Gastroesophageal sphincter (tissue), 4 donors: Measurements from ENCODE around the gene ZCCHC10. TPM values are rescaled to one million over a fixed set of nuclear protein-coding genes. Genes with fewer than 3 reads are reported as not detected.

Source experiments
- ATAC-seq: fragments of 150-250 bp; one replicate; pipeline ENCODE4 v1.9.1; 2016; ENCODE audit warnings: mild to moderate bottlenecking, moderate library complexity
- H3K27ac ChIP-seq, 4 donors: fragments of 200-600 bp; sonication (generic) in 3 of 4; 1 replicate in 3 of 4; 2 replicates in 1 of 4; pipeline ENCODE4 v1.5.1; 2016 to 2019
- H3K27me3 ChIP-seq: fragments of 200-600 bp; sonication (generic); one replicate; pipeline ENCODE4 v1.5.1; 2019
- H3K36me3 ChIP-seq, 2 donors: fragments of 200-600 bp; sonication (generic); one replicate each; pipeline ENCODE4 v1.5.1; 2019; ENCODE audit warnings: control low read depth in 1 of 2
- H3K4me1 ChIP-seq, 3 donors: fragments of 200-600 bp; sonication (generic); 1 replicate in 2 of 3; 2 replicates in 1 of 3; pipeline ENCODE4 v1.5.1; 2016 to 2019; ENCODE audit warnings: control low read depth in 2 of 3
- H3K4me3 ChIP-seq, 2 donors: fragments of 200-600 bp; sonication (generic); one replicate each; pipeline ENCODE4 v1.5.1; 2019; ENCODE audit warnings: mild to moderate bottlenecking in 1 of 2, moderate library complexity in 1 of 2
- H3K9me3 ChIP-seq, 3 donors: fragments of 200-600 bp; sonication (generic); one replicate each; pipeline ENCODE4 v1.5.1; 2017 to 2019; ENCODE audit warnings: control low read depth in 2 of 3
- EP300 ChIP-seq: sonication (generic); formaldehyde crosslinking; IDR thresholded peaks from one replicate; pipeline ENCODE4 v1.6.1; 2017; ENCODE audit warnings: antibody characterized with exemption, mild to moderate bottlenecking
- POLR2A ChIP-seq, 2 donors: fragments of 450-650 bp; IDR thresholded peaks; one replicate each; pipeline ENCODE4 v1.6.1; 2017; ENCODE audit warnings: antibody characterized with exemption in 2 of 2, mild to moderate bottlenecking in 2 of 2, moderate library complexity in 1 of 2
- POLR2AphosphoS5 ChIP-seq: sonication (generic); formaldehyde crosslinking; IDR thresholded peaks from one replicate; pipeline ENCODE4 v1.6.1; 2017; ENCODE audit warnings: antibody characterized with exemption
- whole genome bisulfite sequencing, 2 donors: methylation state at CpG; one replicate each; pipeline ENCODE4 v1.1.5; 2018; ENCODE audit warnings: low coverage in 1 of 2; 5-methylcytosine and 5-hydroxymethylcytosine counted together
- total RNA-seq, 4 donors: library from RNA; depleted of rRNA; stranded (reverse); fragments of >200 nt; gene quantifications; one replicate each; pipeline ENCODE4 v1.1.0, GENCODE V29; 2016
- TF ChIP-seq, protein P1 (sequence below), 4 experiments: fragments of 200-600 bp in 2 of 4; fragments of 450-650 bp in 2 of 4; sonication (generic) in 1 of 4; IDR thresholded peaks; one replicate each; pipeline ENCODE4 v1.5.1; 2017 to 2019; ENCODE audit warnings: antibody characterized with exemption in 4 of 4, mild to moderate bottlenecking in 2 of 4, moderate library complexity in 2 of 4

The ZCCHC10 gene
- total RNA-seq, 4 donors from 2014 or later: 12.5 to 15.7 (median 13.5) TPM

DNA sequence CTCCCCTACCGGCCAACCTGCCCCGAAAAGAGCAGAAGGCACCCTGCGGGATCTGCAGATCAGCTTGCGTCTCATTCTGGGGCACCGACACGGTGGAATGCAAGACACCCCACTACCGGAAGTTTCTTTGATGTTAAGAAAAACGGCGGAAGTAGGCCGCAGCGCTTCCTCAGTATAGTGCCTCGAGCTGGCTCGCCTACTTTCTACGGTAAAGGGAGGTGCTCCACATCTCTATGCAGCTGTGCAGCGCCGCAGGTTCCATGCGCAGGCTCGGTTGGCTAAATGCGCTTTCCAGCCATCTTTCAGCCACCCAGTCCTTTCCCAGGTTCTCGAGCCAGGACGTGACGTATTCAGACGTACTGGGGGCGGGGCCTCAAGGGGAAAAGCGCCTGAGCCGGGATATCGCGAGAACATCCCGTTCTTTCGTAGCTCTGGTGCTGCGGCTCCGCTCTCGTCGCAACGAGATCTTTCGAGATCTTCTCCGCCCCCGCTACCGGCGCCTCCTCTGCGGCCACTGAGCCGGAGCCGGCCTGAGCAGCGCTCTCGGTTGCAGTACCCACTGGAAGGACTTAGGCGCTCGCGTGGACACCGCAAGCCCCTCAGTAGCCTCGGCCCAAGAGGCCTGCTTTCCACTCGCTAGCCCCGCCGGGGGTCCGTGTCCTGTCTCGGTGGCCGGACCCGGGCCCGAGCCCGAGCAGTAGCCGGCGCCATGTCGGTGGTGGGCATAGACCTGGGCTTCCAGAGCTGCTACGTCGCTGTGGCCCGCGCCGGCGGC is 25.4 kb upstream of the ZCCHC10 start, which contains the start of gene HSPA4:
Gene HSPA4, plus strand, starts transcription at position 472 of the 775 bp plus-strand sequence. Its CDS starts 238 bp downstream, at position 710.
- H3K36me3 ChIP-seq: no peaks in the 10 kb centered on the region
- peak within 1 kb of the TSS; percentile 96 to 99 (median 98) for H3K27ac ChIP-seq
- ATAC-seq: peak; percentile 91
- WGBS, 2 donors: 2 to 4% methylated on average over 5 to 10 of the region's 68 CpGs
- peak within 1 kb of the TSS; percentile 71 for H3K4me3 ChIP-seq
- no peaks in the 10 kb centered on the region for H3K9me3 ChIP-seq
- TF ChIP-seq POLR2AphosphoS5 (peak; percentile 91), EP300 (no peak), POLR2A (IDR thresholded peaks at IDR 0.05) (peak; percentile 85 to 88)
- TF ChIP-seq, protein P1, sequence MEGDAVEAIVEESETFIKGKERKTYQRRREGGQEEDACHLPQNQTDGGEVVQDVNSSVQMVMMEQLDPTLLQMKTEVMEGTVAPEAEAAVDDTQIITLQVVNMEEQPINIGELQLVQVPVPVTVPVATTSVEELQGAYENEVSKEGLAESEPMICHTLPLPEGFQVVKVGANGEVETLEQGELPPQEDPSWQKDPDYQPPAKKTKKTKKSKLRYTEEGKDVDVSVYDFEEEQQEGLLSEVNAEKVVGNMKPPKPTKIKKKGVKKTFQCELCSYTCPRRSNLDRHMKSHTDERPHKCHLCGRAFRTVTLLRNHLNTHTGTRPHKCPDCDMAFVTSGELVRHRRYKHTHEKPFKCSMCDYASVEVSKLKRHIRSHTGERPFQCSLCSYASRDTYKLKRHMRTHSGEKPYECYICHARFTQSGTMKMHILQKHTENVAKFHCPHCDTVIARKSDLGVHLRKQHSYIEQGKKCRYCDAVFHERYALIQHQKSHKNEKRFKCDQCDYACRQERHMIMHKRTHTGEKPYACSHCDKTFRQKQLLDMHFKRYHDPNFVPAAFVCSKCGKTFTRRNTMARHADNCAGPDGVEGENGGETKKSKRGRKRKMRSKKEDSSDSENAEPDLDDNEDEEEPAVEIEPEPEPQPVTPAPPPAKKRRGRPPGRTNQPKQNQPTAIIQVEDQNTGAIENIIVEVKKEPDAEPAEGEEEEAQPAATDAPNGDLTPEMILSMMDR (IDR thresholded peaks at IDR 0.05): peak in 1 of 4 experiments; percentile 3
- peaks cover 3 to 65% (median 16%) of the 10 kb centered on the region in 3 donors for H3K4me1 ChIP-seq
- no peaks in the 10 kb centered on the region for H3K27me3 ChIP-seq

DNA sequence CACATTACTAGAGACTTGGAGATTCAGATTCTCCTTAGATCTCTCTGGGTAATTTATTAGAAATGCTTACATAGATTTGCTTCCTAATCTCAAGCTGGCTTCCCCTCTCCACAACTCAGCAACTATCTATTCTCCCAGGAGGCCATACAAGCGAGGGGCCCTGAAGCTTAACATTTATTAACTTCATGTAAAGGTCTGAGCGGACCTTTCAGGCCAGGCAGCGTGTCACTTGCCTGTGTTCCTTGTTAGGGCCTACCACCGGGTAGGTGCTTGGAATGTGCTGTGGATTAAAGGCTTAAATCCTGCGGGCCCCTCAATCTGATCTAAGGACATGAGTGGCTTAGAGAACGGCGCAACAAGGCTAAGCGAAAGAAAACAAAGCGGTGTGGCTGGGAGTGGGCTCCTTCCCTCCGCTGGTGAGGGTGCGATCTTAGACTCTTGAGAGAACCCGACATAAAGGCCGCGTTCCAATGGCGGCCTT is 24.8 kb upstream of the ZCCHC10 start:
- no peaks in the 10 kb centered on the region for H3K9me3 ChIP-seq
- WGBS, 2 donors: 2 to 4% methylated on average over 7 to 9 of the region's 15 CpGs
- H3K27me3 ChIP-seq: no peaks in the 10 kb centered on the region
- H3K27ac ChIP-seq: peak overlapping the region; percentile 96 to 99 (median 98)
- H3K4me1 ChIP-seq: peaks cover 3 to 59% (median 16%) of the 10 kb centered on the region in 3 donors
- no peaks in the 10 kb centered on the region for H3K36me3 ChIP-seq
- peak overlapping the region; percentile 71 for H3K4me3 ChIP-seq
- ATAC-seq: peak; percentile 3
- TF ChIP-seq, protein P1 (IDR thresholded peaks at IDR 0.05): no peak
- TF ChIP-seq EP300: no peak
- no peak for TF ChIP-seq POLR2A (IDR thresholded peaks at IDR 0.05)
- TF ChIP-seq POLR2AphosphoS5: no peak

DNA sequence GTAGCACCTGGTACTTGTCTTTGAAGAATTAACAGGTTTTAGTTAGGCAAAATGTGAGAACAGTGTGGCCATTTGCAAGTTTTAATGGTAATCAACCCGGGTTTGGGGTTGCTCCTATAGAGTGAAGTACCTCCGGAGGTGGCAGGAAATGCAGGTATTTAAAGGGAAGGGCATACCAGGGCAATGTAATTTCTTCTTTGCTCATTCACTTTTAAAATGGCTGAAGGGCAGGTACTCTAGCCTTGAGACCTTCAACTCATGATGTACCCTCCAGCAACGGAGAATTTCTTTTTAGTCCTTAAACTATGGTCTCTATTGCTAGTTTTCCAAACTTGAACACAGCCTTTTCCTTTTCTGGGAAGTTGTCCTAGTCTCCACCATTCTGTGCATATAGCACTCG is 24.2 kb upstream of the ZCCHC10 start:
- Histone ChIP-seq H3K4me1 (peaks cover 3 to 53% (median 16%) of the 10 kb centered on the region in 3 donors), H3K27ac (peak overlapping the region; percentile 96 to 99 (median 98)), H3K4me3 (peak overlapping the region in 1 of 2 donors; percentile 71)

DNA sequence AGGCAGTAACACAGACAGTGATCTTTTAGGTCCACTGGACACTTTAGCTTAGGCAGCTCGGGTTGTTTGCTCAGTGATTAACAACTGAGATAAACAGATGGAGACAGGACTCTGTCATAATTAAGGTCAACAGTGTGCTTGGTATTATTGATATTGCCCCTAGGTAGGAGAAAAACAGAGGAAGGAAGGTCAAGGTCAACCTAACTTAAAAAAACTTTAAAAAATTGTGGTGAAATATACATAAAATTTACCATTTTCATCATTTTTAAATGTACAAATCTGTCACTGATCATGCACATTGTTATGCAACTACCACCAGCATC is 23.3 kb upstream of the ZCCHC10 start:
- WGBS, 2 donors: 21 to 38% methylated on average over 1 of the region's 1 CpG
- Histone ChIP-seq H3K27me3 (no peaks in the 10 kb centered on the region), H3K36me3 (no peaks in the 10 kb centered on the region), H3K27ac (peak overlapping the region; percentile 15 to 99 (median 90)), H3K9me3 (no peaks in the 10 kb centered on the region), H3K4me3 (no peak overlapping the region), H3K4me1 (peaks cover 3 to 50% (median 16%) of the 10 kb centered on the region in 3 donors)
- ATAC-seq: no peak
- TF ChIP-seq POLR2A (IDR thresholded peaks at IDR 0.05): no peak
- TF ChIP-seq, protein P1 (IDR thresholded peaks at IDR 0.05): no peak
- TF ChIP-seq POLR2AphosphoS5: no peak
- TF ChIP-seq EP300: no peak

More for the DNA sequence above, 24.2 kb upstream of the ZCCHC10 start:
- ATAC-seq: no peak
- Histone ChIP-seq H3K9me3 (no peaks in the 10 kb centered on the region), H3K27me3 (no peaks in the 10 kb centered on the region), H3K36me3 (no peaks in the 10 kb centered on the region)
- 37% methylated on average over 4 of the region's 4 CpGs for WGBS, 2 donors
- TF ChIP-seq POLR2AphosphoS5 (no peak), EP300 (no peak), POLR2A (IDR thresholded peaks at IDR 0.05) (no peak)
- TF ChIP-seq, protein P1 (IDR thresholded peaks at IDR 0.05): no peak
